Measurements from ENCODE around the gene RPL35. TPM values are rescaled to one million over a fixed set of nuclear protein-coding genes. Genes with fewer than 3 reads are reported as not detected.

RPL35 gene
- total and polyA plus RNA-seq, 10 of the 15 experiments (the other 5 are each of a cell fraction or from before 2014, with no cell fraction given) = 2,572 to 6,300 (median 3,864) TPM

DNA sequence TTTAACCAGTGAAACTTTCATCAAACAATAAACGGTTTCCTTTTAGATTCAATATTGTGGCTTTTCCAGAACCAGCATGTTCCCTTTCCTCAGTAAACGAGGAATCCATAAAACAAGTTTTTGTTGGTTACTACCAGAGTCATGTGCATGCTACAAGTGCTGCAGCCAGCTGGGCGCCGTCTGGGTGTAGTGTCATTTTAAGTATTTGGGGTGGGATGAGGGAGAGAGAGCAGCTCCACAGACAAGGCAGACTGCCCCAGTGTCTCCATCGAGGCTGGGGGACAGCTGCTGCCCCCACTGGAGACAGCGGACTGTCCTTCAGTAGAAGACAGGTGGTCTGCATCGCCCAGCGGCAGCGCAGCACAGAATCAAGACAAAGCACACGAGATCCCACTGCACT lies 17.5 kb upstream of the RPL35 start:
- no peak for DNase-seq (ENCODE audit: low read depth, low spot score)
- H4K20me1 ChIP-seq (ENCODE audit: control insufficient read depth, insufficient read depth) = no peaks in the 10 kb centered on the region; the same call in none of the 2 replicates
- TF ChIP-seq POLR2A (IDR thresholded peaks at IDR 0.05; ENCODE audit: low read depth, low read length) = peak; percentile 44
- TF ChIP-seq, protein P1, sequence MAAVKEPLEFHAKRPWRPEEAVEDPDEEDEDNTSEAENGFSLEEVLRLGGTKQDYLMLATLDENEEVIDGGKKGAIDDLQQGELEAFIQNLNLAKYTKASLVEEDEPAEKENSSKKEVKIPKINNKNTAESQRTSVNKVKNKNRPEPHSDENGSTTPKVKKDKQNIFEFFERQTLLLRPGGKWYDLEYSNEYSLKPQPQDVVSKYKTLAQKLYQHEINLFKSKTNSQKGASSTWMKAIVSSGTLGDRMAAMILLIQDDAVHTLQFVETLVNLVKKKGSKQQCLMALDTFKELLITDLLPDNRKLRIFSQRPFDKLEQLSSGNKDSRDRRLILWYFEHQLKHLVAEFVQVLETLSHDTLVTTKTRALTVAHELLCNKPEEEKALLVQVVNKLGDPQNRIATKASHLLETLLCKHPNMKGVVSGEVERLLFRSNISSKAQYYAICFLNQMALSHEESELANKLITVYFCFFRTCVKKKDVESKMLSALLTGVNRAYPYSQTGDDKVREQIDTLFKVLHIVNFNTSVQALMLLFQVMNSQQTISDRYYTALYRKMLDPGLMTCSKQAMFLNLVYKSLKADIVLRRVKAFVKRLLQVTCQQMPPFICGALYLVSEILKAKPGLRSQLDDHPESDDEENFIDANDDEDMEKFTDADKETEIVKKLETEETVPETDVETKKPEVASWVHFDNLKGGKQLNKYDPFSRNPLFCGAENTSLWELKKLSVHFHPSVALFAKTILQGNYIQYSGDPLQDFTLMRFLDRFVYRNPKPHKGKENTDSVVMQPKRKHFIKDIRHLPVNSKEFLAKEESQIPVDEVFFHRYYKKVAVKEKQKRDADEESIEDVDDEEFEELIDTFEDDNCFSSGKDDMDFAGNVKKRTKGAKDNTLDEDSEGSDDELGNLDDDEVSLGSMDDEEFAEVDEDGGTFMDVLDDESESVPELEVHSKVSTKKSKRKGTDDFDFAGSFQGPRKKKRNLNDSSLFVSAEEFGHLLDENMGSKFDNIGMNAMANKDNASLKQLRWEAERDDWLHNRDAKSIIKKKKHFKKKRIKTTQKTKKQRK (IDR thresholded peaks at IDR 0.05; ENCODE audit: low read depth, low read length) = no peak
- in situ Hi-C loops (cut with MboI) (no loop called here), intact Hi-C loops (cut with micrococcal nuclease; ENCODE audit: unreplicated experiment) (no loop called here)
- 95% methylated on average over 10 of the region's 10 CpGs for WGBS (ENCODE audit: insufficient coverage, insufficient replicate concordance, low lambda C conversion rate, missing lambda C conversion rate)
- ChIA-PET POLR2A (interaction anchor here (0.6 to 1.2 kb wide), 2 partner anchors 12 to 735 kb away, joined by 4 to 5 read pairs; no protein-coding TSS in a partner anchor), CTCF (interaction anchor here (1.7 kb wide), 2 partner anchors 15 to 27 kb away, joined by 3 to 5 read pairs; no protein-coding TSS in a partner anchor), RAD21 (ENCODE audit: unreplicated experiment) (interaction anchor here (1.6 kb wide), 1 partner anchor 266 kb away, joined by 4 read pairs; no protein-coding TSS in a partner anchor), SMC1A (ENCODE audit: uncharacterized antibody, unreplicated experiment) (interaction anchor here (0.6 to 1.6 kb wide), 2 partner anchors 17 to 61 kb away, joined by 3 to 4 read pairs; partner anchors contain the start of genes ARPC5L and RPL35)
- no peaks in the 10 kb centered on the region for H3K9me3 ChIP-seq (replicated peaks; ENCODE audit: control insufficient read depth, insufficient read depth, low read length)
- peaks cover 19% of the 10 kb centered on the region for H3K79me2 ChIP-seq (ENCODE audit: control insufficient read depth, insufficient read depth, low read length)
- H3K4me3 ChIP-seq = no peak overlapping the region
- no peak overlapping the region for H3K4me2 ChIP-seq (ENCODE audit: control insufficient read depth, insufficient read depth)
- no peak for FAIRE-seq
- H3K4me1 ChIP-seq (ENCODE audit: control insufficient read depth, insufficient read depth, low read length) = peaks cover 8% of the 10 kb centered on the region
- H3K9ac ChIP-seq (ENCODE audit: control insufficient read depth, insufficient read depth, low read length) = no peak overlapping the region
- no peak overlapping the region for H2AFZ ChIP-seq (ENCODE audit: control insufficient read depth, low read depth, low read length)
- no peaks in the 10 kb centered on the region for H3K27me3 ChIP-seq (replicated peaks in 1 of 2; ENCODE audit: control insufficient read depth in 2 of 2, insufficient read depth in 2 of 2, low read length in 1 of 2)
- H3K27ac ChIP-seq (ENCODE audit: control insufficient read depth, insufficient read depth) = no peak overlapping the region
- no TSS peak for BruUV-seq (replicated peaks)
- H3K36me3 ChIP-seq (ENCODE audit: control insufficient read depth in 2 of 2, insufficient read depth in 2 of 2, low read length in 1 of 2) = peaks cover 31 to 37% of the 10 kb centered on the region in 2 experiments
- ATAC-seq = no peak

DNA sequence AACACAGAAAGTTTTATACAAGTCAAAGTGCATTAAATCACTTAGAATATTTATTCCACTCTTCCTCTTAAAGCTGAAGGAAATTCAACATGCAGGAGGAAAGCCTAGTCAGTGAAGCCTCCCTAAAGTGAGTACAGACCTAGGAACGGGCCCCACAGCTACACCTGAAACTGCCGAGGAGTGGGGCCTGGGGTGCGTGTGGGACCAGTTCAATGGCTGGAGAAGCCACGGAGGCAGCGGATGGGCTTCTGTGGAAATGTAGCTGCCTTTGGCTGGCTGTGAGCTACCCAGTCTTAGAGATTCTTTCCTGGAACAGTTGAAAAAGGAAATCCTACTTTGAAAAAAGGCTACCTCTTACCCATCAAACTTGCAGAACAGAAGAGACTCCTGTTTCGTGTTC lies 16.8 kb upstream of the RPL35 start:
- Histone ChIP-seq H3K27ac (ENCODE audit: control insufficient read depth, insufficient read depth) (no peak overlapping the region), H4K20me1 (ENCODE audit: control insufficient read depth, insufficient read depth) (peaks cover 5% of the 10 kb centered on the region), H3K79me2 (ENCODE audit: control insufficient read depth, insufficient read depth, low read length) (peaks cover 26% of the 10 kb centered on the region), H3K9ac (ENCODE audit: control insufficient read depth, insufficient read depth, low read length) (no peak overlapping the region), H3K27me3 (replicated peaks in 1 of 2; ENCODE audit: control insufficient read depth in 2 of 2, insufficient read depth in 2 of 2, low read length in 1 of 2) (no peaks in the 10 kb centered on the region), H3K4me3 (no peak overlapping the region), H2AFZ (ENCODE audit: control insufficient read depth, low read depth, low read length) (no peak overlapping the region), H3K4me2 (ENCODE audit: control insufficient read depth, insufficient read depth) (no peak overlapping the region), H3K36me3 (ENCODE audit: control insufficient read depth in 2 of 2, insufficient read depth in 2 of 2, low read length in 1 of 2) (peaks cover 37 to 44% of the 10 kb centered on the region in 2 experiments), H3K9me3 (replicated peaks; ENCODE audit: control insufficient read depth, insufficient read depth, low read length) (no peaks in the 10 kb centered on the region), H3K4me1 (ENCODE audit: control insufficient read depth, insufficient read depth, low read length) (peaks cover 11% of the 10 kb centered on the region)
- in situ Hi-C loops (cut with MboI) (no loop called here), intact Hi-C loops (cut with micrococcal nuclease; ENCODE audit: unreplicated experiment) (no loop called here)
- SMC1A ChIA-PET (ENCODE audit: uncharacterized antibody, unreplicated experiment) = interaction anchor here (2.0 kb wide), 1 partner anchor 15 kb away, joined by 6 read pairs; no protein-coding TSS in a partner anchor
- FAIRE-seq = no peak
- 91% methylated on average over 6 of the region's 6 CpGs for WGBS (ENCODE audit: insufficient coverage, insufficient replicate concordance, low lambda C conversion rate, missing lambda C conversion rate)
- TSS peak; percentile 72 for BruUV-seq (replicated peaks)
- ATAC-seq = no peak
- RAD21 ChIA-PET (ENCODE audit: unreplicated experiment) = interaction anchor here (1.3 to 1.6 kb wide), 3 partner anchors 61 to 267 kb away, joined by 4 read pairs; no protein-coding TSS in a partner anchor
- POLR2A ChIA-PET = interaction anchor here (1.2 to 1.5 kb wide), 2 partner anchors 11 to 16 kb away, joined by 4 to 5 read pairs; partner anchors contain the start of genes ARPC5L and RPL35
- CTCF ChIA-PET = interaction anchor here (0.8 to 1.9 kb wide), 4 partner anchors 26 to 112 kb away, joined by 3 to 5 read pairs (median 4); no protein-coding TSS in a partner anchor
- no peak for DNase-seq (ENCODE audit: low read depth, low spot score)
- TF ChIP-seq IRF4 (IDR thresholded peaks at IDR 0.05; ENCODE audit: low read depth, low read length) (no peak), POLR2AphosphoS5 (IDR thresholded peaks at IDR 0.05; ENCODE audit: low read length) (peak; percentile 49; the same call in 1 of the 2 replicates), ZNF217 (IDR thresholded peaks at IDR 0.05) (no peak), POLR2A (IDR thresholded peaks at IDR 0.05; ENCODE audit: low read depth, low read length) (peak; percentile 62), TAF1 (IDR thresholded peaks at IDR 0.05; ENCODE audit: borderline replicate concordance, low read depth, low read length) (no peak)
- TF ChIP-seq, protein P2, sequence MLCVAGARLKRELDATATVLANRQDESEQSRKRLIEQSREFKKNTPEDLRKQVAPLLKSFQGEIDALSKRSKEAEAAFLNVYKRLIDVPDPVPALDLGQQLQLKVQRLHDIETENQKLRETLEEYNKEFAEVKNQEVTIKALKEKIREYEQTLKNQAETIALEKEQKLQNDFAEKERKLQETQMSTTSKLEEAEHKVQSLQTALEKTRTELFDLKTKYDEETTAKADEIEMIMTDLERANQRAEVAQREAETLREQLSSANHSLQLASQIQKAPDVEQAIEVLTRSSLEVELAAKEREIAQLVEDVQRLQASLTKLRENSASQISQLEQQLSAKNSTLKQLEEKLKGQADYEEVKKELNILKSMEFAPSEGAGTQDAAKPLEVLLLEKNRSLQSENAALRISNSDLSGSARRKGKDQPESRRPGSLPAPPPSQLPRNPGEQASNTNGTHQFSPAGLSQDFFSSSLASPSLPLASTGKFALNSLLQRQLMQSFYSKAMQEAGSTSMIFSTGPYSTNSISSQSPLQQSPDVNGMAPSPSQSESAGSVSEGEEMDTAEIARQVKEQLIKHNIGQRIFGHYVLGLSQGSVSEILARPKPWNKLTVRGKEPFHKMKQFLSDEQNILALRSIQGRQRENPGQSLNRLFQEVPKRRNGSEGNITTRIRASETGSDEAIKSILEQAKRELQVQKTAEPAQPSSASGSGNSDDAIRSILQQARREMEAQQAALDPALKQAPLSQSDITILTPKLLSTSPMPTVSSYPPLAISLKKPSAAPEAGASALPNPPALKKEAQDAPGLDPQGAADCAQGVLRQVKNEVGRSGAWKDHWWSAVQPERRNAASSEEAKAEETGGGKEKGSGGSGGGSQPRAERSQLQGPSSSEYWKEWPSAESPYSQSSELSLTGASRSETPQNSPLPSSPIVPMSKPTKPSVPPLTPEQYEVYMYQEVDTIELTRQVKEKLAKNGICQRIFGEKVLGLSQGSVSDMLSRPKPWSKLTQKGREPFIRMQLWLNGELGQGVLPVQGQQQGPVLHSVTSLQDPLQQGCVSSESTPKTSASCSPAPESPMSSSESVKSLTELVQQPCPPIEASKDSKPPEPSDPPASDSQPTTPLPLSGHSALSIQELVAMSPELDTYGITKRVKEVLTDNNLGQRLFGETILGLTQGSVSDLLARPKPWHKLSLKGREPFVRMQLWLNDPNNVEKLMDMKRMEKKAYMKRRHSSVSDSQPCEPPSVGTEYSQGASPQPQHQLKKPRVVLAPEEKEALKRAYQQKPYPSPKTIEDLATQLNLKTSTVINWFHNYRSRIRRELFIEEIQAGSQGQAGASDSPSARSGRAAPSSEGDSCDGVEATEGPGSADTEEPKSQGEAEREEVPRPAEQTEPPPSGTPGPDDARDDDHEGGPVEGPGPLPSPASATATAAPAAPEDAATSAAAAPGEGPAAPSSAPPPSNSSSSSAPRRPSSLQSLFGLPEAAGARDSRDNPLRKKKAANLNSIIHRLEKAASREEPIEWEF (IDR thresholded peaks at IDR 0.05; ENCODE audit: insufficient replicate concordance, low read depth, low read length) = no peak

Data from GM12878 (cell line).